Esophagus squamous epithelium (tissue), 5 donors: ENCODE data around the gene SWAP70. TPM values are rescaled to one million over a fixed set of nuclear protein-coding genes. Genes with fewer than 3 reads are reported as not detected.
A peak's percentile ranks its signal among the peaks of the same experiment; 100 is the strongest.

Experiments used
- DNase-seq: peaks from one replicate; lab custom pipeline; 2025; lab: John Stamatoyannopoulos, UW
- H3K27ac ChIP-seq, 4 donors: fragments of 200-600 bp; sonication (generic); one replicate each; pipeline ENCODE4 v1.5.1; 2016 to 2019; ENCODE audit warnings: mild to moderate bottlenecking in 1 of 4
- H3K27me3 ChIP-seq, 4 donors: fragments of 200-600 bp; sonication (generic); 1 replicate in 3 of 4; 2 replicates in 1 of 4; pipeline versions ENCODE4 v1.5.1 to v1.6.0; 2017 to 2021; ENCODE audit warnings: antibody characterized with exemption in 1 of 4
- H3K36me3 ChIP-seq, 3 donors: fragments of 200-600 bp; sonication (generic); one replicate each; pipeline ENCODE4 v1.5.1; 2016 to 2019
- H3K4me1 ChIP-seq, 3 donors: fragments of 200-600 bp; sonication (generic); one replicate each; pipeline ENCODE4 v1.5.1; 2017 to 2019
- H3K4me3 ChIP-seq, 4 donors: fragments of 200-600 bp; sonication (generic); 1 replicate in 3 of 4; 2 replicates in 1 of 4; pipeline ENCODE4 v1.5.1; 2016 to 2019; ENCODE audit warnings: mild to moderate bottlenecking in 2 of 4, moderate library complexity in 1 of 4
- H3K9me3 ChIP-seq, 3 donors: fragments of 200-600 bp; sonication (generic); one replicate each; pipeline ENCODE4 v1.5.1; 2016 to 2019
- CTCF ChIP-seq, 6 experiments: fragments of 450-650 bp in 4 of 6; fragments of 200-600 bp in 2 of 6; sonication (generic) in 2 of 6; IDR thresholded peaks; one replicate each; pipeline ENCODE4 v1.5.1; 2016 to 2019; ENCODE audit warnings: antibody characterized with exemption in 6 of 6, mild to moderate bottlenecking in 4 of 6, moderate library complexity in 4 of 6
- POLR2A ChIP-seq, 4 donors: fragments of 450-650 bp; IDR thresholded peaks; one replicate each; pipeline ENCODE4 v1.6.1; 2017; ENCODE audit warnings: antibody characterized with exemption in 4 of 4, mild to moderate bottlenecking in 4 of 4, moderate library complexity in 3 of 4
- WGBS, 2 donors: methylation state at CpG; one replicate each; pipeline ENCODE4 v1.1.5; 2018; 5-methylcytosine and 5-hydroxymethylcytosine counted together
- intact Hi-C: fragments of 100-400 bp; cut with DNase I; formaldehyde crosslinking; loops from one replicate; pipeline ENCODE4 v1.15.0; 2022
- total RNA-seq, 4 donors: library from RNA; depleted of rRNA; stranded (reverse); fragments of >200 nt; gene quantifications; one replicate each; pipeline ENCODE4 v1.1.0, GENCODE V29; 2016
- donor health status: DM: yes; HTN: yes; CAD: no.

Gene SWAP70
- total RNA-seq, 4 donors from 2014 or later: 15.1 to 27.5 (median 17.7) TPM

DNA sequence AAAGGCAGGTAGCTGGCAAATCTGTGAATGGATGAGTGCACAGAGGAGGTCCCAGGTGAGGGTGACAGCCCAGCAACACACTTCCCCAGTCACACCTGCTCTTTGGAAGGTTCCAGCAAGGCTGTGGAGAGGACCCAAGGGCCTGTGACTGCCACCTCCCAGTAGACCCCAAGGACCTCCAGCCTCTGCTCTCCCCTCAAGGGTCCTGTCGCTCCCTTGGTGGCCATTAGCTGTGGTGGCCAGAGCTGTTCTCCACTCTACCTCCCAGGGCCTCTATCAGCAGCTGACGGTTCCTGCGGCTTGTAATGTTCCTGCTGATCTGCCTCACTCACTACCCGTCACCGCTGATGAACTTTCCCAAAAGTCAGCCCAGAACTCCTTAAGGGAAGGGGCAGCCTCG lies 93.0 kb downstream of the SWAP70 start:
- Histone ChIP-seq H3K9me3 (no peaks in the 10 kb centered on the region), H3K36me3 (peaks cover 0 to 5% (median 0%) of the 10 kb centered on the region in 3 donors), H3K4me1 (peaks cover 50 to 91% (median 51%) of the 10 kb centered on the region in 3 donors), H3K4me3 (no peak overlapping the region), H3K27ac (peak overlapping the region; percentile 45 to 94 (median 92)), H3K27me3 (no peaks in the 10 kb centered on the region)
- intact Hi-C loops: loop anchor here (5.0 to 10.0 kb wide), 2 partner anchors 215 to 568 kb away; no protein-coding TSS in a partner anchor
- DNase-seq: no peak
- TF ChIP-seq POLR2A (IDR thresholded peaks at IDR 0.05) (no peak), CTCF (IDR thresholded peaks at IDR 0.05) (no peak)
- WGBS, 2 donors: 93 to 97% methylated on average over 3 to 4 of the region's 6 CpGs

GRCh38 chr11:9757809-9758636 lies 94.1 kb downstream of the SWAP70 start:
- no peaks in the 10 kb centered on the region for H3K9me3 ChIP-seq
- H3K4me1 ChIP-seq: peaks cover 51 to 99% (median 55%) of the 10 kb centered on the region in 3 donors
- H3K27me3 ChIP-seq: no peaks in the 10 kb centered on the region
- intact Hi-C loops: loop anchor here (5.0 to 10.0 kb wide), 2 partner anchors 214 to 567 kb away; no protein-coding TSS in a partner anchor
- 12 to 40% methylated on average over 4 to 16 of the region's 64 CpGs for WGBS, 2 donors
- H3K36me3 ChIP-seq: no peaks in the 10 kb centered on the region
- H3K4me3 ChIP-seq: peak overlapping the region; percentile 58 to 81 (median 74)
- H3K27ac ChIP-seq: peak overlapping the region; percentile 90 to 94 (median 92)
- DNase-seq: peak; percentile 45
- TF ChIP-seq CTCF (IDR thresholded peaks at IDR 0.05) (peak; percentile 56 to 98 (median 96)), POLR2A (IDR thresholded peaks at IDR 0.05) (peak in 3 of 4 donors; percentile 20 to 68 (median 40))

GRCh38 chr11:9758637-9759518 lies 95.0 kb downstream of the SWAP70 start:
- no peaks in the 10 kb centered on the region for H3K36me3 ChIP-seq
- H3K9me3 ChIP-seq: no peaks in the 10 kb centered on the region
- H3K4me1 ChIP-seq: peaks cover 48 to 91% (median 54%) of the 10 kb centered on the region in 3 donors
- peak overlapping the region; percentile 90 to 94 (median 92) for H3K27ac ChIP-seq
- WGBS, 2 donors: 20 to 22% methylated on average over 18 to 25 of the region's 58 CpGs
- no peak for DNase-seq
- no peak for TF ChIP-seq POLR2A (IDR thresholded peaks at IDR 0.05)
- TF ChIP-seq CTCF (IDR thresholded peaks at IDR 0.05): peak in 3 of 6 experiments; percentile 0 to 13 (median 8)
- no peaks in the 10 kb centered on the region for H3K27me3 ChIP-seq
- peak overlapping the region; percentile 58 to 81 (median 74) for H3K4me3 ChIP-seq
- intact Hi-C loops: loop anchor here (5.0 to 10.0 kb wide), 2 partner anchors 213 to 566 kb away; no protein-coding TSS in a partner anchor

DNA sequence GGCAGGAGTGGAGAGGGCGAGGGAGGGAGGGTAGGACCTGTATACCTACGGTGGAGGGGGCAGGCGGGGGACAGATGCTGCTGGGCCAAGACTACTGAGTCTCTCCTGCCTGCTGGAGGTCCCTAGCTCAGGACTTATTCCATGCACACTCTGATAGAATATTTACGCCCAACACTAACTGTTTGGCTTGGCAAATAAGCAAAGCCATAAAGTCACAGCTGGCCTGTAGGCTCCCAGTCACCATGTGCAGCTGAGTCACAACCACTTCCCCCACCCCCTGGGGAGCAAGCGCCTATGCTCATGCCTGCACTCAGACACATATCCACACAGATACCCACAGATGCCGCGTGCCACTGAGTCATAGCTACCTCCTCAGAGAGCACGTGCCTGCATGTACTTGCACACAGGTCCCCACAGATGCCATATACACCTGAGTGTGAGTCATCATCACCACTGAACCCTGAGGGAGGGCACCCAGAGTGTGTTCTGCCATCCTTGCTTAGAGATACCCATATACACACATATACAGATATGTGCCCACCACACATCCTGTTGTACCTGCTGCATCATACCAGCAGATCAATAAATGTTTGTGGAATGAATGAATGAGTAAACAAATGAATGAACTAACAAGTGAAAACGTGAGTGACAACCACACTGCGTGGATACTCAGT lies 95.8 kb downstream of the SWAP70 start:
- intact Hi-C loops: loop anchor here (5.0 to 10.0 kb wide), 2 partner anchors 213 to 565 kb away; no protein-coding TSS in a partner anchor
- Histone ChIP-seq H3K4me3 (peak overlapping the region in 3 of 4 donors; percentile 68 to 81 (median 81)), H3K27ac (peak overlapping the region; percentile 90 to 94 (median 92)), H3K27me3 (no peaks in the 10 kb centered on the region), H3K36me3 (no peaks in the 10 kb centered on the region), H3K4me1 (peaks cover 43 to 83% (median 46%) of the 10 kb centered on the region in 3 donors), H3K9me3 (no peaks in the 10 kb centered on the region)
- TF ChIP-seq POLR2A (IDR thresholded peaks at IDR 0.05) (peak in 1 of 4 donors; percentile 15), CTCF (IDR thresholded peaks at IDR 0.05) (no peak)
- DNase-seq: peak; percentile 64
- 17 to 21% methylated on average over 8 to 10 of the region's 10 CpGs for WGBS, 2 donors
